Endothelial cell of umbilical vein (primary cell): ENCODE results near the gene JDP2.

Experiments
- EZH2 ChIP-seq: IDR thresholded peaks from 2 replicates; pipeline ENCODE4 v1.6.1; 2012; ENCODE audit warnings: borderline replicate concordance, low read depth, mild to moderate bottlenecking, moderate library complexity, low read length, inconsistent platforms; ENCODE audit not compliant: severe bottlenecking
- FOS ChIP-seq: IDR thresholded peaks from 2 replicates; pipeline ENCODE4 v1.6.1; 2011; ENCODE audit warnings: mild to moderate bottlenecking, low read length, moderate library complexity, borderline replicate concordance; ENCODE audit not compliant: insufficient read depth
- POLR2A ChIP-seq: IDR thresholded peaks from 2 replicates; pipeline ENCODE4 v1.6.1; 2012; ENCODE audit warnings: low read depth, mild to moderate bottlenecking, control low read depth, low read length
- TF ChIP-seq, protein P1 (sequence below), 2 donors: IDR thresholded peaks; 1 replicate in 1 of 2; 2 replicates in 1 of 2; pipeline ENCODE4 v1.5.1; 2011; ENCODE audit warnings: low read length in 2 of 2, mild to moderate bottlenecking in 2 of 2, moderate library complexity in 2 of 2, control low read depth in 1 of 2, inconsistent platforms in 1 of 2, low read depth in 1 of 2; ENCODE audit not compliant: insufficient read depth in 1 of 2; ENCODE audit errors: extremely low read depth in 1 of 2

DNA sequence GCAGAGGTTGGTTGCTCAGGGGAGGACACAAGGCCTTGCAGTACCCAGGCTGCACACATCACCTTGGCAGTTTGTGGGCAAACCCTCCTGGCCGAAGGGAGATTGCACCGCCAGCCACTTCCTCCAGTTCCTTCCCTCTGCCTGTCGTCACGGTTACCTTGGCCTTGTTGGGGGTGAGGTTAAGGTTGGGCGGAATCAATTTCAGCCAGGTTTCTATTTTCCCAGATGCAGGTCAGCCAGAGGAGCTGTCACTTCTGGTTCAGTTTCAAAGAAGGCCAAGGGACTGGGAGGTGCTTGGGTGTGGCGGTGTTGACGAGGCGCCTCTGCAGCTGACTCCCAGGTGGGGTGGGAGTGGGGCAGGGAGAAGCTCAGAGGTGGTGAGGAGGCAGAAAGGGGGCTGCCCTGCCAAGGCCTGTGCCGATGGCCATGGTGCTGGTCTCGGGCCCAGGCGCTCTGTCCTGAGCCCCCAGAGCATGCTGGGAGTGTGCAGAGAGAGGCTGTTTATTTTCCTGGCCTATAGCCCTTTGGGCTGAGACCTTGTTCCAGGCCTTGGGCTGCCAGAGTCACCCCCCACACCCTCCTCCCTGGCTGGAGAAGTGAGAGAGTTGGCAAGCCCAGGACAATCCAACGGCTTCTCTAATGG, 31.4 kb downstream of the JDP2 start:
- TF ChIP-seq, protein P1, sequence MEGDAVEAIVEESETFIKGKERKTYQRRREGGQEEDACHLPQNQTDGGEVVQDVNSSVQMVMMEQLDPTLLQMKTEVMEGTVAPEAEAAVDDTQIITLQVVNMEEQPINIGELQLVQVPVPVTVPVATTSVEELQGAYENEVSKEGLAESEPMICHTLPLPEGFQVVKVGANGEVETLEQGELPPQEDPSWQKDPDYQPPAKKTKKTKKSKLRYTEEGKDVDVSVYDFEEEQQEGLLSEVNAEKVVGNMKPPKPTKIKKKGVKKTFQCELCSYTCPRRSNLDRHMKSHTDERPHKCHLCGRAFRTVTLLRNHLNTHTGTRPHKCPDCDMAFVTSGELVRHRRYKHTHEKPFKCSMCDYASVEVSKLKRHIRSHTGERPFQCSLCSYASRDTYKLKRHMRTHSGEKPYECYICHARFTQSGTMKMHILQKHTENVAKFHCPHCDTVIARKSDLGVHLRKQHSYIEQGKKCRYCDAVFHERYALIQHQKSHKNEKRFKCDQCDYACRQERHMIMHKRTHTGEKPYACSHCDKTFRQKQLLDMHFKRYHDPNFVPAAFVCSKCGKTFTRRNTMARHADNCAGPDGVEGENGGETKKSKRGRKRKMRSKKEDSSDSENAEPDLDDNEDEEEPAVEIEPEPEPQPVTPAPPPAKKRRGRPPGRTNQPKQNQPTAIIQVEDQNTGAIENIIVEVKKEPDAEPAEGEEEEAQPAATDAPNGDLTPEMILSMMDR (IDR thresholded peaks at IDR 0.05; ENCODE audit: extremely low read depth in 1 of 2, insufficient read depth in 1 of 2, low read depth in 1 of 2, low read length in 2 of 2) = no peak
- no peak for TF ChIP-seq FOS
- TF ChIP-seq POLR2A = no peak
- TF ChIP-seq EZH2 = no peak
